OCI-LY1 (cell line): ENCODE data around the gene USP28.
"Not testable (repeated sequence)": the region's sequence is repeated elsewhere in the genome, so short reads cannot be mapped to it uniquely, and the experiment has no call there.

Experiments
- H2AFZ ChIP-seq: fragments of 200-600 bp; sonication (generic), shearing (Covaris generic); 2 replicates; pipeline ENCODE4 v1.6.0; 2014; ENCODE audit warnings: antibody characterized with exemption, mild to moderate bottlenecking, low read length
- H3F3A ChIP-seq: fragments of 200-600 bp; sonication (generic), shearing (Covaris generic); 2 replicates; pipeline ENCODE4 v1.6.0; 2014; ENCODE audit warnings: mild to moderate bottlenecking, antibody characterized with exemption, low read length, moderate library complexity; ENCODE audit not compliant: insufficient read depth
- H3K27ac ChIP-seq: fragments of 200-600 bp; sonication (generic); 2 replicates; pipeline ENCODE4 v1.5.1; 2014; ENCODE audit warnings: low read length, mixed run types, mild to moderate bottlenecking, low read depth; ENCODE audit not compliant: poor library complexity, severe bottlenecking
- H3K27me3 ChIP-seq: fragments of 200-600 bp; sonication (generic); 2 replicates; pipeline ENCODE4 v1.6.0; 2014; ENCODE audit warnings: antibody characterized with exemption, mild to moderate bottlenecking, low read length, moderate library complexity; ENCODE audit not compliant: insufficient read depth
- H3K36me3 ChIP-seq: fragments of 200-600 bp; sonication (generic); 2 replicates; pipeline ENCODE4 v1.6.1; 2014; ENCODE audit warnings: mild to moderate bottlenecking, antibody characterized with exemption, low read length, moderate library complexity, mixed read lengths; ENCODE audit not compliant: insufficient read depth
- H3K4me1 ChIP-seq: fragments of 200-600 bp; sonication (generic); 2 replicates; pipeline ENCODE4 v1.5.1; 2014; ENCODE audit warnings: mild to moderate bottlenecking, low read length, moderate library complexity; ENCODE audit not compliant: insufficient read depth, severe bottlenecking
- H3K4me2 ChIP-seq: fragments of 200-600 bp; sonication (generic), shearing (Covaris generic); 2 replicates; pipeline ENCODE4 v1.6.1; 2014; ENCODE audit warnings: low read length
- H3K4me3 ChIP-seq: fragments of 200-600 bp; sonication (generic); 2 replicates; pipeline ENCODE4 v1.5.1; 2014; ENCODE audit warnings: low read length, low read depth, mild to moderate bottlenecking, mixed read lengths; ENCODE audit not compliant: poor library complexity, severe bottlenecking
- H3K79me2 ChIP-seq: fragments of 200-600 bp; shearing (Covaris generic); 2 replicates; pipeline ENCODE4 v1.6.1; 2016; ENCODE audit warnings: mixed run types, low read length, mixed read lengths; ENCODE audit not compliant: insufficient read depth
- H3K9ac ChIP-seq: fragments of 200-600 bp; sonication (generic), shearing (Covaris generic); 2 replicates; pipeline ENCODE4 v1.6.1; 2014; ENCODE audit warnings: mild to moderate bottlenecking, low read length, mixed read lengths
- H3K9me2 ChIP-seq: fragments of 200-600 bp; sonication (generic), shearing (Covaris generic); 2 replicates; pipeline ENCODE4 v1.6.1; 2014; ENCODE audit warnings: low read depth, mild to moderate bottlenecking, low read length, mixed read lengths
- H3K9me3 ChIP-seq: fragments of 200-600 bp; shearing (Covaris generic); 2 replicates; pipeline ENCODE4 v1.6.1; 2014; ENCODE audit warnings: low read length, mixed read lengths
- H4K20me1 ChIP-seq: fragments of 200-600 bp; sonication (generic), shearing (Covaris generic); 2 replicates; pipeline ENCODE4 v1.6.0; 2016; ENCODE audit warnings: mild to moderate bottlenecking, low read length; ENCODE audit not compliant: insufficient read depth
- CTCF ChIP-seq: fragments of 200-600 bp; sonication (generic), shearing (Covaris generic); IDR thresholded peaks from 2 replicates; pipeline ENCODE4 v1.5.1; 2017; ENCODE audit warnings: mild to moderate bottlenecking, antibody characterized with exemption, low read length, moderate library complexity, mixed read lengths
- EZH2 ChIP-seq: fragments of 200-600 bp; sonication (generic), shearing (Covaris generic); IDR thresholded peaks from 2 replicates; pipeline ENCODE4 v1.8.0; 2017; ENCODE audit warnings: borderline replicate concordance, mixed run types, mild to moderate bottlenecking, antibody characterized with exemption, low read length, moderate library complexity, mixed read lengths

USP28 gene

GRCh38 chr11:113796663-113797259 lies 78.6 kb downstream of the USP28 start:
- Histone ChIP-seq H3F3A (no peaks in the 10 kb centered on the region), H3K9me2 (no peaks in the 10 kb centered on the region), H2AFZ (no peak overlapping the region), H3K27me3 (no peaks in the 10 kb centered on the region), H3K4me3 (no peak overlapping the region), H3K4me1 (no peaks in the 10 kb centered on the region), H3K9me3 (no peaks in the 10 kb centered on the region; the same call in 1 of the 2 replicates), H4K20me1 (no peaks in the 10 kb centered on the region), H3K36me3 (peaks cover 28% of the 10 kb centered on the region), H3K79me2 (no peaks in the 10 kb centered on the region), H3K4me2 (no peak overlapping the region), H3K27ac (no peak overlapping the region), H3K9ac (no peak overlapping the region)
- TF ChIP-seq CTCF (peak; percentile 47), EZH2 (no peak)

GRCh38 chr11:113789675-113790320 lies 85.6 kb downstream of the USP28 start:
- Histone ChIP-seq H3F3A (no peaks in the 10 kb centered on the region), H3K4me2 (no peak overlapping the region), H3K9ac (no peak overlapping the region), H3K9me3 (no peaks in the 10 kb centered on the region), H3K79me2 (no peaks in the 10 kb centered on the region), H2AFZ (no peak overlapping the region), H4K20me1 (no peaks in the 10 kb centered on the region), H3K4me3 (no peak overlapping the region), H3K9me2 (no peaks in the 10 kb centered on the region), H3K4me1 (no peaks in the 10 kb centered on the region), H3K27ac (no peak overlapping the region), H3K36me3 (no peaks in the 10 kb centered on the region), H3K27me3 (no peaks in the 10 kb centered on the region)
- TF ChIP-seq EZH2: no peak
- no peak for TF ChIP-seq CTCF

GRCh38 chr11:113789016-113789415 lies 86.4 kb downstream of the USP28 start:
- H3K79me2 ChIP-seq, H3K27me3 ChIP-seq, H3K4me2 ChIP-seq, H3K4me3 ChIP-seq, H3K9ac ChIP-seq, H3K27ac ChIP-seq, H2AFZ ChIP-seq, H3K9me3 ChIP-seq, H4K20me1 ChIP-seq, H3K36me3 ChIP-seq, H3F3A ChIP-seq, H3K9me2 ChIP-seq, H3K4me1 ChIP-seq: not testable (repeated sequence)

- Histone ChIP-seq H4K20me1 (no peaks in the 10 kb centered on the region), H2AFZ (no peak overlapping the region), H3K36me3 (no peaks in the 10 kb centered on the region), H3K79me2 (no peaks in the 10 kb centered on the region), H3K4me3 (no peak overlapping the region), H3F3A (no peaks in the 10 kb centered on the region), H3K9me3 (no peaks in the 10 kb centered on the region), H3K27ac (no peak overlapping the region), H3K4me2 (no peak overlapping the region), H3K9me2 (no peaks in the 10 kb centered on the region), H3K27me3 (no peaks in the 10 kb centered on the region), H3K9ac (no peak overlapping the region), H3K4me1 (peaks cover 7% of the 10 kb centered on the region)
- TF ChIP-seq EZH2: no peak
- TF ChIP-seq CTCF: no peak
Observed at GRCh38 chr11:113782134-113782533, 93.2 kb downstream of the USP28 start.
